Spleen (tissue), 7 donors: ENCODE measurements around the gene SPHK2.
A peak's percentile ranks its signal among the peaks of the same experiment; 100 is the strongest.

ENCODE experiments used
- CTCF ChIP-seq, 11 experiments: fragments of 200-600 bp in 7 of 11; fragments of 450-650 bp in 4 of 11; sonication (generic) in 4 of 11; IDR thresholded peaks in 8 of 11; conservative IDR thresholded peaks in 3 of 11; 1 replicate in 7 of 11; 2 replicates in 4 of 11; pipeline versions ENCODE4 v1.4.0 to v1.8.0; 2016 to 2021; ENCODE audit warnings: antibody characterized with exemption in 11 of 11, inconsistent platforms in 4 of 11, mild to moderate bottlenecking in 1 of 11
- POLR2A ChIP-seq, 3 donors: fragments of 450-650 bp; IDR thresholded peaks; one replicate each; pipeline ENCODE4 v1.5.1; 2017; ENCODE audit warnings: antibody characterized with exemption in 3 of 3, mild to moderate bottlenecking in 1 of 3
- POLR2AphosphoS5 ChIP-seq, 3 donors: sonication (generic); formaldehyde crosslinking; IDR thresholded peaks; one replicate each; pipeline ENCODE4 v1.5.1; 2017; ENCODE audit warnings: antibody characterized with exemption in 3 of 3
- donor health status: DM: no; HTN: no; CAD: no; lungs with moderate emphysema.
- donor health status: DM: no; HTN: no; CAD: no.
- donor health status: DM: no; HTN: no; CAD: no.

- TF ChIP-seq POLR2AphosphoS5 (IDR thresholded peaks at IDR 0.05) (peak in 2 of 3 donors; percentile 8 to 27), CTCF (IDR thresholded peaks at IDR 0.05 in 8 of 11, conservative IDR thresholded peaks at IDR 0.05 in 3 of 11) (no peak), POLR2A (IDR thresholded peaks at IDR 0.05) (no peak)
These were observed 6.1 kb upstream of the SPHK2 start for GRCh38 chr19:48613024-48613851.
